Effector memory CD8-positive, alpha-beta T cell (primary cell): ENCODE data around the gene SYMPK.

ENCODE experiments used
- ATAC-seq: fragments of 150-1000 bp; cut with Tn5 transposase; replicated peaks from 2 replicates; pipeline ENCODE4 v1.10.0; 2021; ENCODE audit warnings: mild to moderate bottlenecking, moderate library complexity
- DNase-seq, 3 experiments: peaks; one replicate each; pipeline ENCODE4 v3.0.0; 2021
- H3K27ac Mint-ChIP-seq, 2 donors: one replicate each; pipeline ENCODE4 v1.8.0; 2022; ENCODE audit warnings: mild to moderate bottlenecking in 2 of 2, mixed read lengths in 2 of 2, moderate library complexity in 2 of 2
- H3K27me3 Mint-ChIP-seq, 2 donors: one replicate each; pipeline ENCODE4 v1.8.0; 2022; ENCODE audit warnings: mixed read lengths in 2 of 2
- H3K36me3 Mint-ChIP-seq: one replicate; pipeline ENCODE4 v1.8.0; 2022; ENCODE audit warnings: mild to moderate bottlenecking, moderate library complexity, mixed read lengths; ENCODE audit not compliant: insufficient read depth
- H3K4me1 Mint-ChIP-seq, 2 donors: one replicate each; pipeline ENCODE4 v1.8.0; 2022; ENCODE audit warnings: low read depth in 2 of 2, mixed read lengths in 2 of 2
- H3K4me3 Mint-ChIP-seq, 2 donors: one replicate each; pipeline ENCODE4 v1.8.0; 2022; ENCODE audit warnings: mild to moderate bottlenecking in 2 of 2, mixed read lengths in 2 of 2, moderate library complexity in 2 of 2
- H3K9me3 Mint-ChIP-seq, 2 donors: one replicate each; pipeline ENCODE4 v1.8.0; 2022; ENCODE audit warnings: mixed read lengths in 2 of 2

The SYMPK gene

DNA sequence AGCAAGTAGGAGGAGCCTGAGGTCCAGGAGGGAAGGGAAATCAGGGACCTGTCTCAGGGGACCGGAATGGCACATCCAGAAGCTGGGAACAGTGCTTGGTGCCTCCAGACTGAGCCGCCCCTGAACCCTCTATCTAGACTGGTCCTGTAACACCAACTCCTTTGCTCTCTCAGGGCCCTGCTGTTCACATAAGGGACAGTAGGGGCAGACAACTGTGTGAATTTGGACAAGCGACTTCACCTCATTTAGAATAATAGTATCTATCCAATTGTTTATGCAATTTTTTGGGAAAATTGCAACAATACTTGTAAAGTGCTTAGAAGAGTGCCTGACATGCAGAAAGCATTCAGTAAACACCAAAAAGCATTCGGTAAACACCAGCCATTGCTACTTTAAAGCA, 14.0 kb downstream of the SYMPK start:
- Mint-ChIP-seq H3K9me3 (no peaks in the 10 kb centered on the region), H3K4me3 (no peak overlapping the region), H3K27ac (no peak overlapping the region), H3K4me1 (peaks cover 0 to 17% of the 10 kb centered on the region in 2 donors), H3K36me3 (peaks cover 70% of the 10 kb centered on the region), H3K27me3 (no peaks in the 10 kb centered on the region)
- no peak for ATAC-seq
- DNase-seq: no peak

DNA sequence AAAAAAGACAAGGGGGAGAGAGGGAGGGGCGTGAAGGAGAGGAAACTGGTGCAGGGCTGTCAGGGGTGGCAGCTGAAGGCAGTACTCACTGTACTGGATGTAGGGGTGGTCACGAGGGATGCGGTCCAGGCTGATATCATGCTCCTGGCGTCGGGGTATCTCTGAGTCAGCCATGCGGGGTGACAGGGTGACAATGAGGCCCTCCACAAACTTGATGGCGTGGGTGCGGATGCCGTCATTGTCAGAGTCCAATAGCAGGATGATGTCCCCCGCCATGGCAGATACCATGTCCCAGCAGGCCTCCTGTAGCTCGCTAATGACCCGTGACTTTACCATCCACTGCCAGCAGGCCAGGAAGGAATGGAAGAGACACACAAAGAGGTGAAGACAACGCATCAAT, 15.3 kb downstream of the SYMPK start:
- Mint-ChIP-seq H3K27ac (peak overlapping the region in 1 of 2 donors; percentile 31), H3K36me3 (peaks cover 75% of the 10 kb centered on the region), H3K4me1 (peaks cover 0 to 14% of the 10 kb centered on the region in 2 donors)

DNA sequence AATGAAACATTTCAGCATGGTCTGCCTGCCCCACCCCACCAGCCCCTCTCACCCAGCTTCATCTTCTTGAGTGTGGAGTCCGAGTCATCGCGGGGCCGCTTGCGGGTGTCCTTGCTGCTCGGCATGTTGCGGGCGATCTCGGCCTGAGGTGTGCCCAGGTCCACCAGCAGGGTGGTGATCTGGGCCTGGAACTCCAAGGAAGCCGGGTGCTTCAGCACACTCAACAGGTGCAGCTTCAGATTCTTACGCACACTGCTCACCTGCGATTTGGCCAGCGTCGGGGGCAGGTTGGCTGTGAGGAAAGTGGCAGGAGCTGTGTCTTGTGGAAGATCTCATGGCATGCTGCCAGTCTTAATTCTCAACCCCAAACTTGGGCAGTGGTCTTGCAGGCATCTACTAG, 20.7 kb downstream of the SYMPK start:
- DNase-seq (no peak), ATAC-seq (no peak)
- H3K27me3 Mint-ChIP-seq: no peaks in the 10 kb centered on the region
- no peak overlapping the region for H3K4me3 Mint-ChIP-seq
- H3K4me1 Mint-ChIP-seq: peaks cover 0 to 17% of the 10 kb centered on the region in 2 donors
- no peaks in the 10 kb centered on the region for H3K9me3 Mint-ChIP-seq
- H3K36me3 Mint-ChIP-seq: peaks cover 95% of the 10 kb centered on the region
- H3K27ac Mint-ChIP-seq: no peak overlapping the region

More for the DNA sequence above, 15.3 kb downstream of the SYMPK start:
- H3K9me3 Mint-ChIP-seq: no peaks in the 10 kb centered on the region
- H3K4me3 Mint-ChIP-seq: no peak overlapping the region
- no peak for DNase-seq
- ATAC-seq: no peak
- no peaks in the 10 kb centered on the region for H3K27me3 Mint-ChIP-seq

DNA sequence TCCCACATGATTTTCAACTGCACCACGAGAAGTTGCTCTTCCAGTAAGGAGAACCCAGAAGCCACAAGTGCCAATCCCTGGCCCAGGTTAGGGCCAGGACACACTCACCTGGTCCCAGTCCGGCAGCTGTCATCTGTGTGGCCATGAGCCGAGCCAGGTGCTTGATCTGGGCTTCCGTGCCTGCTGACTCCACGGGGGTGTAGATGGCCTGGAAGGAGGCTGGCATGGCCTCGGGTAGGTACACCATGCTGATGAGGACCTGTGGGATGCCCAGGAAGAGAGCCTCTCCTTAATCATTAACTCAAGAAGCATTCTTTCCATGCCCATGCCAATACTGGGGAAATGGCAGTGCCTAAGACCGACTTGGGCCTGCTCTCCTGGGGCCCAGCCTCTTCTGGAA, 28.0 kb downstream of the SYMPK start:
- ATAC-seq: no peak
- H3K4me1 Mint-ChIP-seq: peaks cover 0 to 3% of the 10 kb centered on the region in 2 donors
- peaks cover 98% of the 10 kb centered on the region for H3K36me3 Mint-ChIP-seq
- H3K27me3 Mint-ChIP-seq: no peaks in the 10 kb centered on the region
- DNase-seq: no peak
- no peak overlapping the region for H3K4me3 Mint-ChIP-seq
- peak overlapping the region in 1 of 2 donors; percentile 74 for H3K27ac Mint-ChIP-seq
- H3K9me3 Mint-ChIP-seq: no peaks in the 10 kb centered on the region

DNA sequence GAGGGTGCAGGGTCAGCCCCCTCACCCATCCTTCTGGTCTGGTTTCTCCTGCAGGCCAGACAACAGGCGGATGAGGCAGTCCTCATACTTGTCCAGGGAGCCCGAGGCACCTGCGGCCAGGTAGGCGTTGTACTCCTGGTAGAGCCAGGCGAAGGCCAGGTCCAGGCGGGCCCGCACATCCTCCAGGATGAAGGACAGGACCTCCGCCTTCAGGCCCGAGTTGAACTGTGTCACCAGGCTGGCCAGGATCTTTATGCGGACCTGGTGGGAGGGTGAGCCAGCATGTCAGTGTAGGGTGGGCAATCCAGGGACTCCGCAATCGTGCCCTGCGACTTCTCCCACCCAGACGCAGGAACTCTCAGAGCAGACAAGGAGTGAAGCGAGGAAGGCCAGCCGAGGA, 34.0 kb downstream of the SYMPK start:
- ATAC-seq (no peak), DNase-seq (no peak)
- no peak overlapping the region for H3K4me3 Mint-ChIP-seq
- no peak overlapping the region for H3K27ac Mint-ChIP-seq
- no peaks in the 10 kb centered on the region for H3K9me3 Mint-ChIP-seq
- no peaks in the 10 kb centered on the region for H3K27me3 Mint-ChIP-seq
- no peaks in the 10 kb centered on the region for H3K4me1 Mint-ChIP-seq
- peaks cover 66% of the 10 kb centered on the region for H3K36me3 Mint-ChIP-seq

DNA sequence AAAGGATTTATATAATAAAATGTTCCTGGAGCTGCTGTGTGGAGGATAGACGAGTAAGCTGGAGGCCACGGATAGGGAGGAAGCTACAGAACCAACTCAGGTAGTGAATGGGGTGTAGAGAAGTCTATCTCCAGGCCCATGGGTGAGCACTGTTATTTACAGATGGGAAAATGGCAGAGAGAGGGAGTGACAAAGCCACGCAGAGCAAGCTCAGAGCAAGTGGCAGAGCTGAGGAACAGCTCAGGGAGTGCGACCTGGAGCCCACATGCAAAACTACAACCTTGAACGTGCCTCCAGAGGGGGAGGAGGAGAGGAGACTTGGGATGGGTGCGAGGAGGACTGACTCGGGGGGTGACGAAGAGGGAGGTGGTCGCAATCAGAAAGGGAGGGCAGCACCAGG, 34.4 kb downstream of the SYMPK start:
- no peak overlapping the region for H3K4me3 Mint-ChIP-seq
- H3K27me3 Mint-ChIP-seq: no peaks in the 10 kb centered on the region
- H3K36me3 Mint-ChIP-seq: peaks cover 61% of the 10 kb centered on the region
- DNase-seq: no peak
- ATAC-seq: no peak
- H3K4me1 Mint-ChIP-seq: no peaks in the 10 kb centered on the region
- H3K27ac Mint-ChIP-seq: no peak overlapping the region
- no peaks in the 10 kb centered on the region for H3K9me3 Mint-ChIP-seq

DNA sequence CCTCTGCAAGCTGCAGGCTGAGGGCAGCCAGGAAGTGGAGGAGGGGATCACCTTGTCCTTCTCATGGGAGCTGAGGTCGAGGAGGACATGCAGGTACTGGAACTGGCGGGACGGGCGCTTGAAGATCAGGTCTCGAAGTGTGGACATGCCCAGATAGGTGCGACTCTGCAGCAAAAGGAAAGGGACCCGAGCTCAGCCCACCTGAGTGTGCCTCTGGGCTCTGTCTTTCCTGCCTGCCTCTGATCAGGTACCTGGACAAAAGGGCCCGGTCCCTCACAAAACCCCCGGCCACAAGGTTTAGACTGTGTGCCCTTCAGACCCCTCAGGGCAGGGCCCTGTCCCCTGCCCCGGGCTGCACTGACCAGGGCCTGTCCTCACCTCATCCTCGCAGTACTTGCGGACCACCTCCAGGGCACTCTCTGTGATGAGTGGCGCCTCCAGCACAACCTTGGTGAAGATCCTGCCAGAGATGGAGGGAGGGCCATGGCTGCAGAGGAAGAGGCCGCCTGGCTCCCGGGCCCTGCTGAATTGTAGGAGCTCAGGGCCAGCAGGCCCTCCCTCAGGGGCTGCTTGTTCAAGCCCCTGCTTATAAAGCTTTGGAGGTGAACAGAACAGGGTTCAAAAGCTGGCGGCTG, 35.4 kb downstream of the SYMPK start:
- H3K4me1 Mint-ChIP-seq: peaks cover 0 to 2% of the 10 kb centered on the region in 2 donors
- ATAC-seq (no peak), DNase-seq (no peak)
- H3K27ac Mint-ChIP-seq: peak overlapping the region in 1 of 2 donors; percentile 20
- peaks cover 52% of the 10 kb centered on the region for H3K36me3 Mint-ChIP-seq
- no peak overlapping the region for H3K4me3 Mint-ChIP-seq
- no peaks in the 10 kb centered on the region for H3K27me3 Mint-ChIP-seq
- H3K9me3 Mint-ChIP-seq: no peaks in the 10 kb centered on the region

DNA sequence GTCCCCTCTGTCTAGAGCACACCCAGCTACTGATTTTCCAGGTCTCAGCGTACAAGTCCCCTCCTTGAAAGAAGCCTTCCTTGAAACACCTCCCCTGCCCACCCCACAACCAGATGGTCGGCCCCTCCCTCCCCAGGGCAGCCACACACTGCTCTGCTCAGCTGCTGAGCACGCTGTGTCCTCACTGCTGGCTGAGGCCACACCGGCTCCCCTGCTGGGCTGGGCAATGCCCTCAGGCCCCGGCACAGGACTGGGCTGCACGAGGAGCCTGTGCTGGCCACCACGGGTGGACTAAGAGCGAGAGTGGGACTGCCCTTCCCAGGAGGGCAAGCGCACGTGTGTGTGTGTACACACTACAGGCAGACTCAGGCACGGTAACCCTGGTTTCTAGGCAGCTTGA, 36.0 kb downstream of the SYMPK start:
- no peak for DNase-seq
- Mint-ChIP-seq H3K36me3 (peaks cover 45% of the 10 kb centered on the region), H3K4me1 (peaks cover 0 to 2% of the 10 kb centered on the region in 2 donors), H3K9me3 (no peaks in the 10 kb centered on the region), H3K4me3 (no peak overlapping the region), H3K27ac (no peak overlapping the region), H3K27me3 (no peaks in the 10 kb centered on the region)
- no peak for ATAC-seq

DNA sequence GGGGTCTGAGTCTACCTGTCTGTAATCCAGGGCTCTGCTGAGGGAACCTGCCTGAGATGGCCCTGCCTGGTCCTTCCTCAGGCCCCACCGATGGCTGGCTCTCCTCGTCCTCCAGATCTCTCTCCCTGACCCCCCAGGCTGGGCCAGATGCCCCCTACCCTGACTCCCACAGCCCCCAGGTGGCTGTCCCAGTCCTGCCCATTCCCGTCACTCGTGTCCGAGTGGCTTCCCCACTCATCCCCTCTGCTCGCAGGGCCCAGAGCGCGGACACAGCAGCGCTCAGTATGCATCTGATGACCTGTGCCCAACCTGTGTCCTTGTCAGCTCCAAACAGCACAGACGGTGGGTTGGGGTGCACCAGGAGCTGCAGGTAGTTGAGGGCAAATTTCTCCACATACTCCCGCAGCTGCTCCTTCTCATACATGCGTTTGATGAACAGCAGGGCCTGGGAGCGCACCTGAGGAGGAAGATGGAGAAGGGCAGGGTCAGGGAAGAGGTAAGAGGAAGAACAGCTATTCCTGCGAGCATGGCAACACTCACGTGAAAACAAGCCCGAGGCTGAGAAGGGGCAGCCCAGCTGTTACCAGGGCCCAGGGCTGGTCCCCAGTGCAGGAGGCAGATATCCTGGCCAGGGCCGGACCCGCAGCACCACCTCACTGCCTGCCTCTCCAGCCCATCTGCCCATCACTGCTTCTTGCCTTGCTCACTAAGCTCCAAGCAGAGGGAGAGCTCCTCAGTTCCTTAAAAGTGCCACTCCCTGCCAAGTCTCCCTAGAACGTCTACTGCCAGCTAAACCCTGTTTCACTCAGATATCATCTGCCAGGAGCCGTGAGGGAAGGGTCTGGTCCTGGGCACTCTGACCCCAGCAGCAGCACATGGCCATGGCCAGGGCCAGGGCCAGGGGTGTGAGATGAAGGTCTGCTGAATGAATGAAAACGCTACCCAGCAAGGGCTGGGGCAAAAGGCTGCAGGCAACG, 36.7 kb downstream of the SYMPK start:
- peaks cover 0 to 3% of the 10 kb centered on the region in 2 donors for H3K4me1 Mint-ChIP-seq
- DNase-seq: no peak
- no peak overlapping the region for H3K27ac Mint-ChIP-seq
- H3K9me3 Mint-ChIP-seq: no peaks in the 10 kb centered on the region
- H3K36me3 Mint-ChIP-seq: peaks cover 38% of the 10 kb centered on the region
- ATAC-seq: no peak
- no peaks in the 10 kb centered on the region for H3K27me3 Mint-ChIP-seq
- H3K4me3 Mint-ChIP-seq: no peak overlapping the region

DNA sequence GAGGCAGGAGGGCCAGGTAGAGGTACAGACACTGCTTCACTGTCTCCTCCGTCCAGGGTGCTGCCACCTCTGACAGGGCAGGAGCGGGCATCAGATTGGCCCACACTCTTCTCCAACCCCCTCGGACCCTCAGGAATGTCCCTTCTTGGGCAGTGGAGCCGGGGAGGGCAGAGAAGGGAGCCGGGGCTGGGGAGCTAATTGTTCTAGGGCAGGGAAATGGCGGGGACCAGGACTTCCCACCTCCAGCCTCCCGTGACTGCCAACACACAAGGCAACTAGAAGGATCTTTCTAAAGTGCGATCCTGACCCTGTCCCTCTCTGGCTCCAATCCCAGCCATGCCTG, 37.7 kb downstream of the SYMPK start:
- Mint-ChIP-seq H3K4me1 (peaks cover 0 to 3% of the 10 kb centered on the region in 2 donors), H3K27me3 (no peaks in the 10 kb centered on the region), H3K36me3 (peaks cover 30% of the 10 kb centered on the region), H3K4me3 (no peak overlapping the region), H3K27ac (no peak overlapping the region), H3K9me3 (no peaks in the 10 kb centered on the region)
- ATAC-seq: no peak
- no peak for DNase-seq

DNA sequence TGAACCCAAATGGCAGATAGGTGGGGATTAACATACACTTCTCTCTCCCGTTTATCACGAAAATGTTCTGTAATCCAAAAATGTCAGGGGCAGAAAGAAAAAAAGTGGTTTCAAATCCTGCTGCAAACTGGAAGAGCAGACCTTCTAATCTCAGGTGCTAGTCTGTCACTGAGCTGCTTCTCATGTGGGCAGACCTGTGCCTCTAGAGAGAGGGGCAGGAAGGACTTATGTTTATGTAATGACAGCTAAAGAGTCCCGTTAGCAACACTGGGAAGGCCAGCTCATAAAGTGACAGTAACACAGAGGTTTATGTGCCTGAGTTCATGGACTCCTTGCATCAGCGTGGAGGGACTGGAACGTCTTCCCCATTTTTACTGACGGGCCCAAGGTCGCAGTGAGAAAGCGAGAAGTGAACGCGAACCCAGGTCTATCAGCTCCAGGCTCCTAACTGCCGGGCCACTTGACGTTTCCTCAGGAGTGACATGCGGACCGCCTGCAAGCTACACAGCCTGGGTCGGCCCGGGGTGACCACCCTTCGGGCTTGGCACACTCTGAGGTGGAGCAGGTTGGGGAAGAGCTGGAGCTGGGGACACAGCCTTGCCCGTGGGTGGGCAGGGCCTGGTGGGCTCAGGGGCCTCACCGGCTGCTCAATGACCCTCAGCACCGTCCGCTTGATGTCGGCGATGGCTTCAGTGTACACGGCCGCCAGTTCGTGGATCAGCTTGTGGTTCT, 38.2 kb downstream of the SYMPK start:
- DNase-seq (no peak), ATAC-seq (no peak)
- peaks cover 27% of the 10 kb centered on the region for H3K36me3 Mint-ChIP-seq
- no peaks in the 10 kb centered on the region for H3K27me3 Mint-ChIP-seq
- peaks cover 0 to 3% of the 10 kb centered on the region in 2 donors for H3K4me1 Mint-ChIP-seq
- H3K4me3 Mint-ChIP-seq: no peak overlapping the region
- H3K9me3 Mint-ChIP-seq: no peaks in the 10 kb centered on the region
- no peak overlapping the region for H3K27ac Mint-ChIP-seq

DNA sequence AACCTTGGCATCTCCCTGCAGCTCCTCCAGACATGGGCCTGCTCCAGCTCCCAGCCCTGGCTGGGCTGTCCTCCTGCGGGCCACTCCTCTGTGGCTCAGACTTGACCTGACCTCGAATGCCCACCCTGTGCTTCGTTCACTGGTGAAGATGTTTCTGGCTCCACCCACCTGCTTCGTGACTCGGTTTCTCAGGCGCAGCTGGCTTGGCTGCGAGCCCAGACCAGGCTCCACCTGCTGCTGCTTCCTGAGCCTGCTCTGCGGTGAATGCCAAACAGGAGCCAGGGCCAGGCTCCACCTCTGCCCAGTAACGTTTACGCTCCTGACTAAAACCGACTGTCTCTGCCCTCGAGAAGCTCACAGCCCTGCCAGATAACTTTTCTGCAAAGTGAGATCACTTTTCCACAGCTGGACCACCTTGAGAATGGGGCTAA, 38.9 kb downstream of the SYMPK start:
- H3K36me3 Mint-ChIP-seq: peaks cover 20% of the 10 kb centered on the region
- H3K27me3 Mint-ChIP-seq: no peaks in the 10 kb centered on the region
- peaks cover 0 to 3% of the 10 kb centered on the region in 2 donors for H3K4me1 Mint-ChIP-seq
- DNase-seq (no peak), ATAC-seq (no peak)
- H3K9me3 Mint-ChIP-seq: no peaks in the 10 kb centered on the region
- no peak overlapping the region for H3K27ac Mint-ChIP-seq
- H3K4me3 Mint-ChIP-seq: no peak overlapping the region

DNA sequence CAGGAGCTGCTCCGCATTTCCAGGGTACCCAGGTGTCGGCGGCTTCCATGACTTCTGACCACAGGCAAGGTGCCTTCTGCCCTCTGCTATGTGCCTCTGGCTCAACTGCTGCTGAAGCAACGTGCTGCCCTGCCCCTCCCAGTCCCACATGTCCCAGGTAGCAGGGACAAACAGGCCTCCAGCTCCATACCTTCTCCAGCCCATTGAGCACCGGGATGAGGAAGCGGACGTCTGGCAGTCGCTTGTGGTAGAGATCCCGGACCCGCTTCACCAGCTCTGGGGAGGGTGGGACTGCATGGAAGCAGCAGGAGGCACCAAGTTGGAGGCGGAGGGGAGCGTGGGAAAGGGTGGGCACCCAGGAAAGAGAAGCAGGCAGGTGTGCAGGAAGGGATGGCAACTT, 39.8 kb downstream of the SYMPK start:
- Mint-ChIP-seq H3K4me3 (no peak overlapping the region), H3K27me3 (no peaks in the 10 kb centered on the region), H3K27ac (no peak overlapping the region), H3K4me1 (peaks cover 0 to 3% of the 10 kb centered on the region in 2 donors), H3K36me3 (peaks cover 13% of the 10 kb centered on the region), H3K9me3 (no peaks in the 10 kb centered on the region)
- ATAC-seq (no peak), DNase-seq (no peak)
